A673 (cell line): Measurements from ENCODE around the gene WNK4. TPM values are rescaled to one million over a fixed set of nuclear protein-coding genes. Genes with fewer than 3 reads are reported as not detected.
A peak's percentile ranks its signal among the peaks of the same experiment; 100 is the strongest.

Source experiments
- BruUV-seq: library from RNA; stranded (reverse); fragments of 400-500 nt; replicated peaks from 2 replicates; lab custom pipeline; 2021; lab: Mats Ljungman, UMichigan
- CTCF ChIA-PET: fragments of 300-600 bp; sonication (Branson Sonifier 250); formaldehyde crosslinking; loops from one replicate; lab custom pipeline; 2022; ENCODE audit warnings: antibody characterized with exemption; lab: Charles Lee
- POLR2A ChIA-PET: fragments of 300-600 bp; sonication (Branson Sonifier 250); formaldehyde crosslinking; loops from one replicate; lab custom pipeline; 2022; ENCODE audit warnings: antibody characterized with exemption; ENCODE audit not compliant: low non-redundant PET; lab: Charles Lee
- DNase-seq: peaks from one replicate; pipeline ENCODE4 v3.0.0-alpha.2; 2015; ENCODE audit warnings: low spot score
- H3K27ac ChIP-seq: fragments of 200-600 bp; sonication (generic); 2 replicates; pipeline ENCODE4 v1.5.1; 2016; ENCODE audit warnings: mixed run types, low read depth, mild to moderate bottlenecking, mixed read lengths, antibody characterized with exemption, low read length; ENCODE audit not compliant: poor library complexity, severe bottlenecking
- H3K27me3 ChIP-seq: fragments of 200-600 bp; sonication (generic); replicated peaks from 2 replicates; pipeline ENCODE4 v1.6.1; 2017; ENCODE audit warnings: mixed run types, low read depth, mild to moderate bottlenecking, mixed read lengths, antibody characterized with exemption, low read length; ENCODE audit not compliant: insufficient read depth, poor library complexity
- H3K36me3 ChIP-seq: fragments of 200-600 bp; sonication (generic); 2 replicates; pipeline ENCODE4 v1.6.1; 2016; ENCODE audit warnings: mixed run types, mild to moderate bottlenecking, mixed read lengths, antibody characterized with exemption, low read length; ENCODE audit not compliant: insufficient read depth, poor library complexity, severe bottlenecking
- H3K4me1 ChIP-seq: fragments of 200-600 bp; sonication (generic); 2 replicates; pipeline ENCODE4 v1.6.1; 2017; ENCODE audit warnings: mixed run types, mild to moderate bottlenecking, mixed read lengths, antibody characterized with exemption, low read length; ENCODE audit not compliant: insufficient read depth, poor library complexity, severe bottlenecking
- H3K4me3 ChIP-seq: fragments of 200-600 bp; sonication (generic); 2 replicates; pipeline ENCODE4 v1.5.1; 2016; ENCODE audit warnings: low read depth, mixed run types, mild to moderate bottlenecking, mixed read lengths, low read length; ENCODE audit not compliant: poor library complexity, severe bottlenecking
- H3K9me3 ChIP-seq: fragments of 200-600 bp; sonication (generic); 2 replicates; pipeline ENCODE4 v1.6.1; 2016; ENCODE audit warnings: mixed run types, low read depth, mild to moderate bottlenecking, mixed read lengths, antibody characterized with exemption, low read length; ENCODE audit not compliant: poor library complexity, severe bottlenecking
- CTCF ChIP-seq: fragments of 300-800, 200-600 bp; sonication (generic); conservative IDR thresholded peaks from 2 replicates; pipeline ENCODE4 v1.5.1; 2017; ENCODE audit warnings: low read depth, mild to moderate bottlenecking, antibody characterized with exemption, low read length, moderate library complexity, mixed read lengths
- EZH2 ChIP-seq: fragments of 200-600 bp; sonication (generic); IDR thresholded peaks from 2 replicates; pipeline ENCODE4 v1.6.1; 2017; ENCODE audit warnings: borderline replicate concordance, low read depth, mild to moderate bottlenecking, mixed read lengths, antibody characterized with exemption, low read length; ENCODE audit not compliant: poor library complexity, severe bottlenecking
- intact Hi-C: fragments of 100-400 bp; cut with micrococcal nuclease; formaldehyde crosslinking; loops from one replicate; pipeline ENCODE4 v1.10.0; 2022; ENCODE audit not compliant: unreplicated experiment
- total RNA-seq: library from RNA; stranded (reverse); gene quantifications from 2 replicates; pipeline ENCODE4 v1.2.3, GENCODE V29; 2021

The WNK4 gene
- total RNA-seq, 1 experiment from 2014 or later = 0.11 TPM

GRCh38 chr17:42760652-42761581 is 19.5 kb upstream of the WNK4 start, which contains the start of gene RAMP2:
TSS of gene RAMP2 (plus strand) at chr17:42761227. CDS start at chr17:42761262, 35 bp downstream.
- H3K4me1 ChIP-seq = no peaks in the 10 kb centered on the region
- ChIA-PET POLR2A (no interaction called here), CTCF (no interaction called here)
- no peak within 1 kb of the TSS for H3K27ac ChIP-seq
- H3K9me3 ChIP-seq = no peaks in the 10 kb centered on the region
- TF ChIP-seq CTCF (no peak), EZH2 (no peak)
- H3K27me3 ChIP-seq = no peaks in the 10 kb centered on the region
- BruUV-seq = no TSS peak
- intact Hi-C loops = loop anchor here (5.0 kb wide), 1 partner anchor 184 kb away; the partner anchor contains the start of gene PSMC3IP
- peak within 1 kb of the TSS; percentile 40 for H3K4me3 ChIP-seq
- peak; percentile 19 for DNase-seq
- no peaks in the 10 kb centered on the region for H3K36me3 ChIP-seq

GRCh38 chr17:42761638-42762037 is 18.8 kb upstream of the WNK4 start:
- no peaks in the 10 kb centered on the region for H3K9me3 ChIP-seq
- no peaks in the 10 kb centered on the region for H3K36me3 ChIP-seq
- no peaks in the 10 kb centered on the region for H3K4me1 ChIP-seq
- POLR2A ChIA-PET = no interaction called here
- no peak for TF ChIP-seq EZH2
- no peak for TF ChIP-seq CTCF
- DNase-seq = no peak
- H3K27me3 ChIP-seq = no peaks in the 10 kb centered on the region
- H3K4me3 ChIP-seq = peak overlapping the region; percentile 40
- CTCF ChIA-PET = no interaction called here
- intact Hi-C loops = loop anchor here (5.0 kb wide), 1 partner anchor 184 kb away; the partner anchor contains the start of gene PSMC3IP
- H3K27ac ChIP-seq = no peak overlapping the region
- no TSS peak for BruUV-seq

- intact Hi-C loops = no loop called here
Observed at GRCh38 chr17:42766124-42766523, 14.3 kb upstream of the WNK4 start.

More at GRCh38 chr17:42766124-42766523, 14.3 kb upstream of the WNK4 start:
- no TSS peak for BruUV-seq
- Histone ChIP-seq H3K36me3 (no peaks in the 10 kb centered on the region), H3K27me3 (no peaks in the 10 kb centered on the region), H3K4me1 (no peaks in the 10 kb centered on the region), H3K27ac (no peak overlapping the region), H3K9me3 (no peaks in the 10 kb centered on the region), H3K4me3 (no peak overlapping the region)
- TF ChIP-seq EZH2 (no peak), CTCF (no peak)
- ChIA-PET CTCF (no interaction called here), POLR2A (no interaction called here)
- no peak for DNase-seq
